Activated CD4-positive, alpha-beta T cell treated with anti-CD3 and anti-CD28 coated beads, Interleukin-2, amount 10 ng/mL, durations not matched to agents 24 days and 14 days (primary cell): ENCODE measurements around the gene SH3RF2. TPM values are rescaled to one million over a fixed set of nuclear protein-coding genes. Genes with fewer than 3 reads are reported as not detected.
"Not testable (repeated sequence)": the region's sequence is repeated elsewhere in the genome, so short reads cannot be mapped to it uniquely, and the experiment has no call there.

Source experiments
- DNase-seq: peaks from one replicate; pipeline ENCODE4 v3.0.0; 2022
- H3K27ac Mint-ChIP-seq: one replicate; pipeline ENCODE4 v1.8.0; 2022; ENCODE audit warnings: mild to moderate bottlenecking, mixed read lengths
- H3K27me3 Mint-ChIP-seq: one replicate; pipeline ENCODE4 v1.8.0; 2022; ENCODE audit warnings: mixed read lengths
- H3K36me3 Mint-ChIP-seq: one replicate; pipeline ENCODE4 v1.8.0; 2022; ENCODE audit warnings: low read depth, mild to moderate bottlenecking, mixed read lengths
- H3K4me1 Mint-ChIP-seq: one replicate; pipeline ENCODE4 v1.8.0; 2021; ENCODE audit warnings: mixed read lengths
- H3K4me3 Mint-ChIP-seq: one replicate; pipeline ENCODE4 v1.8.0; 2022; ENCODE audit warnings: mild to moderate bottlenecking, moderate library complexity, mixed read lengths
- H3K9me3 Mint-ChIP-seq: one replicate; pipeline ENCODE4 v1.8.0; 2021; ENCODE audit warnings: mixed read lengths
- intact Hi-C: fragments of 100-400 bp; cut with micrococcal nuclease; formaldehyde crosslinking; loops from one replicate; pipeline ENCODE4 v1.15.1; 2023
- total RNA-seq: library from RNA; stranded (reverse); gene quantifications from 2 replicates; pipeline ENCODE4 v1.2.3, GENCODE V29; 2022

Gene SH3RF2
- total RNA-seq = 0.02 and 0.05 TPM in 2 replicates

DNA sequence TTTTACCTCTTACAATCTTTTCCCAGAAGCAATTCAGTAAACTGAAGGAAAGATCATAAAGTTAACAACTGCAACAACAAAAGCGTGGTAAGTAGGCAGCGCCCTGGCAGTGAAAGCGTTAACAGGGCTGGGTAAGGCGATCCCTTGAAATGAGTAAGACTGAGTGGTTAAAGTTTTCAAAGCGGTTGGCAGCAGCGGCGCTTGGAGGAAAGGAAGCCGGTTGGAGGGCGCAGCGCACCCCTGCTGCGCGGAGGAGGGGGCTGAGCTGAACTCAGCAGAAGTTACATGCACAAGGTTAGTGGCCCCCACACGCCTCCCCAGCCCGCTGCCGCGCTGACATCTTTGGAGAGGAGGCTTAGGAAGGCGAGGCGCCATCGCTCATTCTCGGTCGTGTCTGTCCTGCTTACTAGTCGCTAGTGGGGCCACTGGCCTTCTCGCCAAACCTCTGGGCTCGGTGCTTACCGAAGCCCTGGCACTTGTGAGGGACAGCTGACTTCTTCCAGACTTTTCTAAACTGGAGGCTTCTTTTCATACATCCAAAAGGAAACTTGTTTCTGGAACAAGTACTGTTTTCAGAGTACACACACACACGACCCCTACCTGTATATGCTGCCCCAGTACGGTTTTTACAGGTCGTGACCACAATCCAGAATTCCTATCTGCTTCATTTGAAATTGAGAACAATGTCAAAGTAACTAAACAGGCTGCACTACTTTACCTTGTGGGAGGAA lies at the start of gene SH3RF2:
SH3RF2 (plus strand) TSS at position 178 of the 731 bp plus-strand sequence. CDS start 1,351 bp downstream, outside the sequence.
- Mint-ChIP-seq H3K4me1 (peaks cover 21% of the 10 kb centered on the region), H3K4me3 (peak within 1 kb of the TSS; percentile 73), H3K36me3 (no peaks in the 10 kb centered on the region), H3K27me3 (peaks cover 62% of the 10 kb centered on the region), H3K27ac (peak within 1 kb of the TSS; percentile 48), H3K9me3 (no peaks in the 10 kb centered on the region)
- DNase-seq = peak; percentile 74
- intact Hi-C loops = loop anchor here (1.0 to 5.0 kb wide), 2 partner anchors 10 to 41 kb away; no protein-coding TSS in a partner anchor

DNA sequence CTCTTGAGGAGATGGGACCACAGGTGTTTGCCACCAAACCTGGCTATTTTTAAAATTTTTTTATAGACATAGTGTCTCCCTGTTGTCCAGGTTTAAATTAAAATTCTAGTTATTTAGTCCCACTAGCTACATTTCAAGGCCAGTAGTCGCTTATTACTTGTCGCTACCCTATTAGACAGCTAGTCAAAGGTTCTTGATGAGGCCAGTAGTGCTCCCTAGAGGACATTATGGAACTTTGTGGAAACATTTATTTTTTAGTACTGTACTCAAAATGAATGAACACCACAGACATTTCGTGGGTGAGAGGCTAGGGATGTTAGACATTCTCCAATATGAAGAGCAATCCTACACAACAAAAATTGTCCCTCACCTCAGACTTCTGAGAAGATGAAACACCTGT lies 49.2 kb upstream of the SH3RF2 start:
- Mint-ChIP-seq H3K27ac (no peak overlapping the region), H3K27me3 (no peaks in the 10 kb centered on the region), H3K36me3 (no peaks in the 10 kb centered on the region), H3K4me1 (no peaks in the 10 kb centered on the region), H3K4me3 (no peak overlapping the region), H3K9me3 (peaks cover 2% of the 10 kb centered on the region)
- intact Hi-C loops = no loop called here
- no peak for DNase-seq

GRCh38 chr5:145887976-145888574 lies 48.3 kb upstream of the SH3RF2 start:
- DNase-seq = no peak
- no peaks in the 10 kb centered on the region for H3K9me3 Mint-ChIP-seq
- no peak overlapping the region for H3K4me3 Mint-ChIP-seq
- no peaks in the 10 kb centered on the region for H3K27me3 Mint-ChIP-seq
- H3K27ac Mint-ChIP-seq = no peak overlapping the region
- H3K4me1 Mint-ChIP-seq = no peaks in the 10 kb centered on the region
- intact Hi-C loops = no loop called here
- H3K36me3 Mint-ChIP-seq = no peaks in the 10 kb centered on the region

DNA sequence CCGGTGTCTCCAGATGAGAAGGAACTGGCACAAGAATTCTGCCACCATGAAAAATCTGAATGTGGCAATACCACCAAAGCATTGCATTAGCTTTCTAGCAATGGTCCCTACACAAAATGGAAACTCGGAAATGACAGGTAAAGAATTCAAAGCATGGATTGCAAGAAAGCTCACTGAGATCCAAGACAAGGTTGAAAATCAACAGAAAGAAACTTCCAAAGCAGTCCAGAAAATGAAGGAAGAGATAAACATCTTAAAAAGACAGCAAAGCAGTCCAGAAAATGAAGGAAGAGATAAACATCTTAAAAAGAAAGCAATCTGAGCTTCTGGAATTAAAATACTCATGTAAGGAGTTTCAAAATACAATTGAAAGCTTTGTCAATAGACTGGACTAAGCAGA lies 46.8 kb upstream of the SH3RF2 start:
- intact Hi-C loops = no loop called here
- no peak overlapping the region for H3K4me3 Mint-ChIP-seq
- no peaks in the 10 kb centered on the region for H3K27me3 Mint-ChIP-seq
- no peak for DNase-seq
- H3K9me3 Mint-ChIP-seq = no peaks in the 10 kb centered on the region
- H3K27ac Mint-ChIP-seq = no peak overlapping the region
- H3K36me3 Mint-ChIP-seq = no peaks in the 10 kb centered on the region
- no peaks in the 10 kb centered on the region for H3K4me1 Mint-ChIP-seq

- H3K9me3 Mint-ChIP-seq, H3K4me3 Mint-ChIP-seq, H3K27me3 Mint-ChIP-seq, DNase-seq, H3K4me1 Mint-ChIP-seq, H3K36me3 Mint-ChIP-seq, intact Hi-C loops, H3K27ac Mint-ChIP-seq: not testable (repeated sequence)
These were observed 45.0 kb upstream of the SH3RF2 start for GRCh38 chr5:145891378-145891777.

- peaks cover 3% of the 10 kb centered on the region for H3K27me3 Mint-ChIP-seq
- no peak overlapping the region for H3K27ac Mint-ChIP-seq
- H3K4me3 Mint-ChIP-seq = no peak overlapping the region
- DNase-seq = no peak
- H3K4me1 Mint-ChIP-seq = no peaks in the 10 kb centered on the region
- intact Hi-C loops = no loop called here
- peaks cover 7% of the 10 kb centered on the region for H3K9me3 Mint-ChIP-seq
- H3K36me3 Mint-ChIP-seq = no peaks in the 10 kb centered on the region
These were observed 38.2 kb upstream of the SH3RF2 start for GRCh38 chr5:145898171-145898570.

DNA sequence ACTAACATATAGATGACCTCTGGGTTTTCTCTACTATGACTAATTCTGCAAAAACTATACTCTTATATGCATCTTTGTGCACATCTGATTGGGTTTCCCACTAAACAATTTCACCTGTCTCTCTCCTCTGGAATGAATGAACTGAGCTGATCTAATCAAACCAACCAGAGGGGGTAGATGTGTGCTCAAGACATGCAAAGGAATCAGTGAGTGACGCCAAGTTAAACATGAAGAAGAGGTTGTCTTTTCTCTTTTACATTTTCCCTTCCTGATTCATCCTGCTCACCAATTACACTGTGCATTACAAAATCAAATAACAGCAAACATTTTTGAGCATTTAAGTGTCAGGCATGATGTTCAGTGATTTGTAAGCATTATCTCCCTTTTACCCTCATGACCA lies 34.0 kb upstream of the SH3RF2 start:
- intact Hi-C loops = no loop called here
- DNase-seq = no peak
- H3K9me3 Mint-ChIP-seq = no peaks in the 10 kb centered on the region
- H3K27me3 Mint-ChIP-seq = peaks cover 6% of the 10 kb centered on the region
- no peaks in the 10 kb centered on the region for H3K4me1 Mint-ChIP-seq
- no peak overlapping the region for H3K27ac Mint-ChIP-seq
- no peak overlapping the region for H3K4me3 Mint-ChIP-seq
- no peaks in the 10 kb centered on the region for H3K36me3 Mint-ChIP-seq

- Mint-ChIP-seq H3K9me3 (no peaks in the 10 kb centered on the region), H3K4me3 (no peak overlapping the region), H3K36me3 (no peaks in the 10 kb centered on the region), H3K4me1 (no peaks in the 10 kb centered on the region), H3K27me3 (peaks cover 6% of the 10 kb centered on the region), H3K27ac (no peak overlapping the region)
- intact Hi-C loops = no loop called here
- no peak for DNase-seq
These were observed 33.3 kb upstream of the SH3RF2 start for GRCh38 chr5:145903113-145903512.

DNA sequence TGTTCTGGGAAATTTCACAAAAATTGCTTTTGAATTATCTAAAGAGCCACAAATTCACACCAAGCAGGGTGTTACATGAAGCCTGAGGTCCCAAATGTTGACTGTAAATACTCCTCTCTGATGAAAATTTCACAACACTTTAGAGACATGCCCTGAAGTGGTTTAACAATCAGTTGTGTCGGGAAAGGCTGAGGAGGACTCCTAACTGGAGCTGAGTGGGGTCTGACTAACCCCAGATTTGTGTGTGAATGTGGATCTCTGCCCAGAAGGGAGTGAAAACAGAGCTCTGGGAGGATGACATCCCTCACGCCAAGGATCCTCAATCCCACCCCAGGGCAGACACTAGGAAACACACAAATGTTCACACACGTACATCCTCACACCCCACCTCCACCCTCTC lies 32.5 kb upstream of the SH3RF2 start:
- Mint-ChIP-seq H3K4me3 (no peak overlapping the region), H3K36me3 (no peaks in the 10 kb centered on the region), H3K9me3 (no peaks in the 10 kb centered on the region), H3K27me3 (peaks cover 9% of the 10 kb centered on the region), H3K27ac (no peak overlapping the region), H3K4me1 (no peaks in the 10 kb centered on the region)
- DNase-seq = no peak
- intact Hi-C loops = no loop called here

DNA sequence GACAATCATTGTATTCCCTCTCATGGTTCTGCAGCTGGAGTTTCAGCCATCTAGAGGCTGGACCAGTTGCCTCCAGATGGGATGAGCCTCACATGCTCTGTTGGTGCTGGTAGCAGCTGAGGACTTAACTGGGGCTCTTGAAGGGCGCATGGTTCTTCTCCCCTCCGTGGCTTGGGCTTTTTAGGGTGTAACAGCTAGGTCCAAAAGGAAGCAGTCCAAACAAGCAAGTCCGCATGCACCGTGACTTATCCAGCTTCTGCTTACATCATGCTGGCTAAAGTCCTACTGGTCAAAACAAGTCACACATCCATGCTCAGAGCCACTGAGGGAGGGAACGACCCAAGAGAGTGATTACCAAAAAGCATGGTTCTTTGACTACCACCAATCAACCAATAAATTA lies 31.6 kb upstream of the SH3RF2 start:
- Mint-ChIP-seq H3K36me3 (no peaks in the 10 kb centered on the region), H3K27me3 (peaks cover 7% of the 10 kb centered on the region), H3K27ac (no peak overlapping the region), H3K4me3 (no peak overlapping the region), H3K9me3 (no peaks in the 10 kb centered on the region), H3K4me1 (no peaks in the 10 kb centered on the region)
- intact Hi-C loops = no loop called here
- DNase-seq = no peak

GRCh38 chr5:145906401-145906800 lies 30.0 kb upstream of the SH3RF2 start:
- Mint-ChIP-seq H3K4me1 (no peaks in the 10 kb centered on the region), H3K36me3 (no peaks in the 10 kb centered on the region), H3K27me3 (peaks cover 14% of the 10 kb centered on the region), H3K27ac (no peak overlapping the region), H3K9me3 (no peaks in the 10 kb centered on the region), H3K4me3 (no peak overlapping the region)
- intact Hi-C loops = no loop called here
- no peak for DNase-seq

GRCh38 chr5:145908206-145908960 lies 28.0 kb upstream of the SH3RF2 start:
- no peak overlapping the region for H3K4me3 Mint-ChIP-seq
- peaks cover 14% of the 10 kb centered on the region for H3K27me3 Mint-ChIP-seq
- DNase-seq = no peak

DNA sequence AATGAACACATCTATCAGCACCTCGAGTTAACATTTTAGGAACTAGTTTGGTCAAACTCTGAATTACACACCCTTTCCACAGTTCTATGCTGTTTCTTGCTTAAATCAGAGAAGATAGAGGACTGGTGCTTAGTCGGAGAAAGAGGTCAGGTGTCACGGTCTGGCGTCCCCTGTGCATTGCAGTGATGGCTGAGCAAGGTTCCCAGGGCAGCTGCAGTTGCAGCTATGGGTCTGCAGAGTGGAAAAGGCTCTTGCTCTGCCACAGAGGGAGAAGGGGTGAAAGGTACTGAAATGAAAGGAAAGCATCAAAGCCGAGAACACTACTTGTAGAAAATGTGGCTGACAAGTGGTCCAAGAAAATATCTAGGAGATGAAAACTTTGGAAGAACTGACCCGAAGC lies 25.2 kb upstream of the SH3RF2 start:
- no peaks in the 10 kb centered on the region for H3K9me3 Mint-ChIP-seq
- peaks cover 3% of the 10 kb centered on the region for H3K4me1 Mint-ChIP-seq
- H3K27me3 Mint-ChIP-seq = peaks cover 14% of the 10 kb centered on the region
- intact Hi-C loops = no loop called here
- DNase-seq = no peak
- no peak overlapping the region for H3K27ac Mint-ChIP-seq
- no peak overlapping the region for H3K4me3 Mint-ChIP-seq
- H3K36me3 Mint-ChIP-seq = no peaks in the 10 kb centered on the region

More at GRCh38 chr5:145908206-145908960, 28.0 kb upstream of the SH3RF2 start:
- Mint-ChIP-seq H3K36me3 (no peaks in the 10 kb centered on the region), H3K4me1 (no peaks in the 10 kb centered on the region), H3K27ac (no peak overlapping the region), H3K9me3 (no peaks in the 10 kb centered on the region)
- intact Hi-C loops = no loop called here

- intact Hi-C loops = no loop called here
- no peaks in the 10 kb centered on the region for H3K36me3 Mint-ChIP-seq
- H3K27me3 Mint-ChIP-seq = peaks cover 14% of the 10 kb centered on the region
- H3K27ac Mint-ChIP-seq = no peak overlapping the region
- DNase-seq = no peak
- no peaks in the 10 kb centered on the region for H3K9me3 Mint-ChIP-seq
- peaks cover 3% of the 10 kb centered on the region for H3K4me1 Mint-ChIP-seq
- no peak overlapping the region for H3K4me3 Mint-ChIP-seq
These were observed 24.4 kb upstream of the SH3RF2 start for GRCh38 chr5:145912019-145912418.
